PFSK-1 (cell line): ENCODE measurements around the gene OPRD1.

Experiments used
- FOXP2 ChIP-seq: optimal IDR thresholded peaks from 2 replicates; pipeline ENCODE3; 2011; ENCODE audit warnings: borderline replicate concordance, control low read depth, inconsistent platforms; ENCODE audit not compliant: insufficient read depth; ENCODE audit errors: extremely low read length, extremely low read depth
- POLR2AphosphoS5 ChIP-seq: IDR thresholded peaks from 2 replicates; pipeline ENCODE4 v1.6.1; 2012; ENCODE audit warnings: low read depth, mild to moderate bottlenecking, control low read depth, low read length, moderate library complexity
- SIN3A ChIP-seq: IDR thresholded peaks from 2 replicates; pipeline ENCODE4 v1.6.1; 2012; ENCODE audit warnings: mild to moderate bottlenecking, low read length, moderate library complexity, borderline replicate concordance; ENCODE audit not compliant: insufficient read depth
- TAF1 ChIP-seq: IDR thresholded peaks from 2 replicates; pipeline ENCODE4 v1.6.1; 2012; ENCODE audit warnings: low read length, control low read depth, borderline replicate concordance; ENCODE audit not compliant: insufficient read depth
- TF ChIP-seq, protein P1 (sequence below), 2 experiments: IDR thresholded peaks; 2 replicates each; pipeline versions ENCODE4 v1.6.1 to v1.8.0; 2011 to 2012; ENCODE audit warnings: low read depth in 2 of 2, low read length in 2 of 2, control low read depth in 1 of 2, inconsistent platforms in 1 of 2, mild to moderate bottlenecking in 1 of 2, moderate library complexity in 1 of 2; ENCODE audit not compliant: insufficient read depth in 1 of 2

The OPRD1 gene

DNA sequence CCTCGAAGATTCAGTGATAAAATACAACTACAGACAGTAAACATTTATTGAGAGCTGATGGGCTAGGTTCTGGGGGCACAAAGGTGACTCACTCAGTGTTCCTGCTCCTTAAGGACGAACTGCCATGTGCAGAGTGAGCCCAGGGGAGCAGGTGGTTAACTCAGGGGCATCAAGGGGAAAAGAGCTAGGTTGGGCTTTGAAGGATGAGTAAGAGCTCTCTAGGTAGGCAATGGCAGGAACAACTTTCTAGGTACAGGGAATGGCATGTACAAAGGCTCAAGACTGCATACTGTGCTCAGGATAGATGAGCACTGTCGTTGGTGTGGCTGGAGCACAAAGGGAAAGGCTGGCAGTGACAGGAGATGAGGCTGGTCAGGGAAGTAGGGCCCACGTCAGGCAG lies 85.8 kb downstream of the OPRD1 start:
- TF ChIP-seq POLR2AphosphoS5: no peak
- no peak for TF ChIP-seq TAF1
- TF ChIP-seq SIN3A: no peak
- TF ChIP-seq FOXP2: no peak

GRCh38 chr1:28898405-28898881 lies 86.5 kb downstream of the OPRD1 start:
- no peak for TF ChIP-seq POLR2AphosphoS5
- TF ChIP-seq TAF1: no peak
- TF ChIP-seq, protein P1, sequence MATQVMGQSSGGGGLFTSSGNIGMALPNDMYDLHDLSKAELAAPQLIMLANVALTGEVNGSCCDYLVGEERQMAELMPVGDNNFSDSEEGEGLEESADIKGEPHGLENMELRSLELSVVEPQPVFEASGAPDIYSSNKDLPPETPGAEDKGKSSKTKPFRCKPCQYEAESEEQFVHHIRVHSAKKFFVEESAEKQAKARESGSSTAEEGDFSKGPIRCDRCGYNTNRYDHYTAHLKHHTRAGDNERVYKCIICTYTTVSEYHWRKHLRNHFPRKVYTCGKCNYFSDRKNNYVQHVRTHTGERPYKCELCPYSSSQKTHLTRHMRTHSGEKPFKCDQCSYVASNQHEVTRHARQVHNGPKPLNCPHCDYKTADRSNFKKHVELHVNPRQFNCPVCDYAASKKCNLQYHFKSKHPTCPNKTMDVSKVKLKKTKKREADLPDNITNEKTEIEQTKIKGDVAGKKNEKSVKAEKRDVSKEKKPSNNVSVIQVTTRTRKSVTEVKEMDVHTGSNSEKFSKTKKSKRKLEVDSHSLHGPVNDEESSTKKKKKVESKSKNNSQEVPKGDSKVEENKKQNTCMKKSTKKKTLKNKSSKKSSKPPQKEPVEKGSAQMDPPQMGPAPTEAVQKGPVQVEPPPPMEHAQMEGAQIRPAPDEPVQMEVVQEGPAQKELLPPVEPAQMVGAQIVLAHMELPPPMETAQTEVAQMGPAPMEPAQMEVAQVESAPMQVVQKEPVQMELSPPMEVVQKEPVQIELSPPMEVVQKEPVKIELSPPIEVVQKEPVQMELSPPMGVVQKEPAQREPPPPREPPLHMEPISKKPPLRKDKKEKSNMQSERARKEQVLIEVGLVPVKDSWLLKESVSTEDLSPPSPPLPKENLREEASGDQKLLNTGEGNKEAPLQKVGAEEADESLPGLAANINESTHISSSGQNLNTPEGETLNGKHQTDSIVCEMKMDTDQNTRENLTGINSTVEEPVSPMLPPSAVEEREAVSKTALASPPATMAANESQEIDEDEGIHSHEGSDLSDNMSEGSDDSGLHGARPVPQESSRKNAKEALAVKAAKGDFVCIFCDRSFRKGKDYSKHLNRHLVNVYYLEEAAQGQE (IDR thresholded peaks at IDR 0.05; ENCODE audit: insufficient read depth in 1 of 2, low read depth in 2 of 2, low read length in 2 of 2): no peak
- TF ChIP-seq FOXP2: no peak
- TF ChIP-seq SIN3A: no peak

DNA sequence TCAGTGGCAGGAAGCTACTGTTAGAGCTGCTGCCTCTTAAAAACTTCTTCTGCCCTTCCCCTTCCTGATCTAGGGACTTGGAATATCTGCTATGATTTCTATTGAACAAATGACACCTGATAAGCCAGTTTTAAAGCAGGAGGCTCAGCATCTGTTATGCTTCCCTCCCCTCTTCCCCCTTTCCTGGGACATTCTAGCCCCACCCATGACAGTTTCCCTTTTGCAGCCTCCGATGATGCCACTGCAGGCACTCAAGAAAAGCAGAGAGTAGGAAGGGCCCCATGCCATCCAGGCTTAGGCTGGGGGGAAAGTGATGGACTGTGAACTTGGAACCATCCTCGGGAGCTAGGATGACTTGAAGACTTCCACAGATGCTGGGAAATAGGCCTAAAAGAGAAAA lies 87.3 kb downstream of the OPRD1 start:
- TF ChIP-seq, protein P1 (IDR thresholded peaks at IDR 0.05; ENCODE audit: insufficient read depth in 1 of 2, low read depth in 2 of 2, low read length in 2 of 2): no peak
- TF ChIP-seq SIN3A (no peak), POLR2AphosphoS5 (no peak), TAF1 (no peak), FOXP2 (no peak)

GRCh38 chr1:28900562-28900961 lies 88.6 kb downstream of the OPRD1 start:
- TF ChIP-seq TAF1 (no peak), FOXP2 (no peak), SIN3A (no peak), POLR2AphosphoS5 (no peak)
- TF ChIP-seq, protein P1 (IDR thresholded peaks at IDR 0.05; ENCODE audit: insufficient read depth in 1 of 2, low read depth in 2 of 2, low read length in 2 of 2): no peak

- TF ChIP-seq TAF1: no peak
- no peak for TF ChIP-seq FOXP2
- TF ChIP-seq POLR2AphosphoS5: no peak
- TF ChIP-seq SIN3A: no peak
- TF ChIP-seq, protein P1 (IDR thresholded peaks at IDR 0.05; ENCODE audit: insufficient read depth in 1 of 2, low read depth in 2 of 2, low read length in 2 of 2): no peak
These were observed 90.8 kb downstream of the OPRD1 start for GRCh38 chr1:28902738-28903137.
